ENCODE data around the gene URGCP. TPM values are rescaled to one million over a fixed set of nuclear protein-coding genes. Genes with fewer than 3 reads are reported as not detected.
A peak's percentile ranks its signal among the peaks of the same experiment; 100 is the strongest.

URGCP gene
- polyA plus RNA-seq, 3 donors from 2014 or later = 9.4 to 18.9 (median 10.9) TPM

DNA sequence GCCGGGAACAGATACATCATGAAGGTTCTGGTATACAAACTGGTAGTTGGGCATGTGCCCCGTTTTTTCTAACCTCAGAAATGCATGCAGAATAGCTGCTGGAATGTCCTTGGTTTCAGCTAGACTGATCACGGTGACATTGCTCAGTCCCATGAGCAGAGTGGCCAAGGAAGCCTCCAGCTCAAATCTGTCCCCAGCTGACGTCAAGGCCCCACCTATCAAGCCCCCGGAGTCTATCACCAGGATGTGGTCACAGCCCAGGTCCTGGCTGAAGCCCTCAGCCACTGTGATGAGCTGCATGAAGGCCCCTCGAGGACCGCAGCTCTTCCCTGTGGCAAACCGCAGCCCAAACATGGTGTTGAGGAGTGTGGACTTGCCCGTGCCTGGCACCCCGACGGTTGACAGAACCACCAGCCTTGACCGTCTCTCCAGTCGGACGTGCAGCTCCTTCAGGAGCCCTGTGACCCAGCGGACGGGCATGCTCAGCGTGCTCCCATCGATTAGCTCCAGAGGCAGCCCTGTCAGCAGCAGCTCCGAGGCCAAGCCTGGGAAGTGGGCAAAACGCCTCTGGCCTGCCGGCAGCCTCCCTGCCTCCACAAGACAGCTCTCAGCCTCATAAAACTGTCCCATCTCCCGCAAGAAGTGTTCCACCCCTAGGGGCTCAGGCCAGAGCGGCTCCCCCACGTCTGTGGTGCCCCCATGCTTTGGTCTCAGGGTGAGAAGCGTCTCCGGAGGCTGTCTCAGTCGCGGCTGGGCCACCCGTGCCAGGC, 29.2 kb downstream of the URGCP start:
- H3K9me3 Mint-ChIP-seq = no peaks in the 10 kb centered on the region
- peaks cover 11 to 58% (median 40%) of the 10 kb centered on the region in 3 donors for H3K36me3 Mint-ChIP-seq
- peak; percentile 23 to 35 (median 23) for DNase-seq
- H3K27me3 Mint-ChIP-seq (ENCODE audit: low read depth in 3 of 3) = peaks cover 0 to 2% (median 2%) of the 10 kb centered on the region in 3 donors
- no peak overlapping the region for H3K27ac Mint-ChIP-seq
- H3K4me3 Mint-ChIP-seq = no peak overlapping the region
- peaks cover 0 to 4% of the 10 kb centered on the region in 2 donors for H3K4me1 Mint-ChIP-seq

GRCh38 chr7:43876241-43876640, 30.2 kb downstream of the URGCP start:
- no peak for DNase-seq
- H3K27ac Mint-ChIP-seq = no peak overlapping the region
- peaks cover 0 to 4% of the 10 kb centered on the region in 2 donors for H3K4me1 Mint-ChIP-seq
- peaks cover 0 to 2% (median 2%) of the 10 kb centered on the region in 3 donors for H3K27me3 Mint-ChIP-seq (ENCODE audit: low read depth in 3 of 3)
- no peak overlapping the region for H3K4me3 Mint-ChIP-seq
- H3K9me3 Mint-ChIP-seq = no peaks in the 10 kb centered on the region
- H3K36me3 Mint-ChIP-seq = peaks cover 11 to 51% (median 33%) of the 10 kb centered on the region in 3 donors

DNA sequence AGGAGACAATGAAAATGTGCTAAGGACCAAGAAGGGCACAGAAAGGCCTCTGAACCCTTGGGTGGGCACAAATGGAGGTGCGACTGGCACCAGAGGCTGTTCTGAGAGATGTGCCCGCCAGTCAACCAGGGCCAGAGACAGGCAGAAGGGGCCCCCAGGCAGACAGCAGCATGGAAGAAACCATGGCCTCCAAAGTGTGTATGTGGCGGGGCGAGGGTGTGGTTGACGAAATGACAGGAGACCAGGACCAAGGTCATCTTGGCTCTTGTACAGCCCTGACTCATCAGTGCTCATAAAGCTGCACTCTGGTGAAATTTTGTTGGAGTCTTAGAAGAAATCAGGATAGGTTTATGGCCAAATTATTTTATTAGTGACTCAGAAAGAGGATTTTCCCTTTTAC, 33.1 kb downstream of the URGCP start:
- peaks cover 17 to 19% of the 10 kb centered on the region in 2 donors for H3K4me1 Mint-ChIP-seq
- peaks cover 4 to 9% (median 5%) of the 10 kb centered on the region in 3 donors for H3K27me3 Mint-ChIP-seq (ENCODE audit: low read depth in 3 of 3)
- no peaks in the 10 kb centered on the region for H3K9me3 Mint-ChIP-seq
- H3K4me3 Mint-ChIP-seq = no peak overlapping the region
- DNase-seq = no peak
- H3K27ac Mint-ChIP-seq = peak overlapping the region in 1 of 6 donors; percentile 61
- peaks cover 4 to 27% (median 19%) of the 10 kb centered on the region in 3 donors for H3K36me3 Mint-ChIP-seq

DNA sequence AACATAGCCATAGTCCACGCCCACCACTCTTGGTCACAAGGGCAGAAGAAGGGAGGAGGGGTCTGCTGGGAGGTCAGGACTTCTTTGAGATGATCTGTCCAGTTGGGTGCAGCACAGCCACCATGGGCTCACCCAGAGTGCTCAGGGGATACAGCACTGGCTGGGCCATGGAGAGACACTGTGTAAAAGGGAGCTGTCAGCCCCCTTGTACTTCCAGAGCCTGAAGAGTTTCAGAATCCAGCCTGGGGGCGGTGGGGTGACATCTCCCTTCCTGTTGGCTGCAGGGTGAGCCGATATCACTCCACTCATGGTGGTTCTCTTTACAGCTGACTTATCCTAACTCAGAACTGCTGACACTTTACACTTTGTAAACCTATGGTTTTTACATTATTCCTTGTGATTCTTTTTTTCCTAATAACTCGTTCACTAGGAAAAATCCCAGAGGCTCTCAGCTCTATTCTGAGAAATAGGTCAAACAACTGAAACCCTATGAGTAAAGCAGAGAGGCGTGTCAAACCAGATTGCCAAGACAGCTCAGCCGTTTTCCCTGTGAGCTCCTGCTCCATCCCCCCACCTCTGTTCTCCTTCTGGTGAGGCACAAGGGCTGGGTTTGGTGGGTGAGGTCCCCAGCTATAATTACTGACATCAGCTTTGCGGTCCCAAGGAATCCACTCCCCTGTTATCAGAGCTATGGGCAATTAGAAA, 33.8 kb downstream of the URGCP start:
- Mint-ChIP-seq H3K4me1 (peaks cover 23 to 24% of the 10 kb centered on the region in 2 donors), H3K36me3 (peaks cover 0 to 22% (median 12%) of the 10 kb centered on the region in 3 donors), H3K27ac (peak overlapping the region in 1 of 6 donors; percentile 6), H3K9me3 (no peaks in the 10 kb centered on the region), H3K27me3 (ENCODE audit: low read depth in 3 of 3) (peaks cover 4 to 9% (median 5%) of the 10 kb centered on the region in 3 donors), H3K4me3 (no peak overlapping the region)
- DNase-seq = no peak

- peaks cover 4 to 9% (median 4%) of the 10 kb centered on the region in 3 donors for H3K27me3 Mint-ChIP-seq (ENCODE audit: low read depth in 3 of 3)
- no peaks in the 10 kb centered on the region for H3K9me3 Mint-ChIP-seq
- peaks cover 21 to 23% of the 10 kb centered on the region in 2 donors for H3K4me1 Mint-ChIP-seq
- no peak for DNase-seq
- peaks cover 0 to 21% (median 11%) of the 10 kb centered on the region in 3 donors for H3K36me3 Mint-ChIP-seq
- peak overlapping the region in 1 of 6 donors; percentile 6 for H3K27ac Mint-ChIP-seq
- H3K4me3 Mint-ChIP-seq = peak overlapping the region in 4 of 5 donors; percentile 0 to 46 (median 23)
These were observed 35.3 kb downstream of the URGCP start for GRCh38 chr7:43871064-43871463.

DNA sequence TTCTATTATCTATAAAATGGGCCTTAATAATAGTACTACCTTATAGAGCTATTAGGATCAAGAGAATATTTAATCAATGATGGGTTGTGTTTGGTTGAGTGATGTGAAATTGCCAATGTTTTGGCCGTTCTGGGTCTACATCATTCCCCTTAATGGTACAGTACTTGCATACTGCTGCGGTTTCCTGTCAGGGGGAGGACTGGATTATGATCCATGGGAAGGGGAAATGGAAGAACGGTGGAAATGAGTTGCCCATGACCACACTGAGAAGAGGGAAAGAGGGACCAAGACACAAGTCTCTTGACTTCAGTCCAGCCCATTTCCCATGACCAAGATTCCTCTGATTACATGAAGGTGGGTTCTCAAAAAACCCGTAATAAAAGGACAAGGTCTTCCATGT, 36.1 kb downstream of the URGCP start:
- H3K4me1 Mint-ChIP-seq = peaks cover 21 to 23% of the 10 kb centered on the region in 2 donors
- no peak for DNase-seq
- H3K27me3 Mint-ChIP-seq (ENCODE audit: low read depth in 3 of 3) = peaks cover 4 to 9% (median 4%) of the 10 kb centered on the region in 3 donors
- no peaks in the 10 kb centered on the region for H3K9me3 Mint-ChIP-seq
- H3K27ac Mint-ChIP-seq = peak overlapping the region in 3 of 6 donors; percentile 16 to 93 (median 53)
- H3K36me3 Mint-ChIP-seq = peaks cover 4 to 21% (median 16%) of the 10 kb centered on the region in 3 donors
- peak overlapping the region; percentile 87 to 96 (median 95) for H3K4me3 Mint-ChIP-seq

DNA sequence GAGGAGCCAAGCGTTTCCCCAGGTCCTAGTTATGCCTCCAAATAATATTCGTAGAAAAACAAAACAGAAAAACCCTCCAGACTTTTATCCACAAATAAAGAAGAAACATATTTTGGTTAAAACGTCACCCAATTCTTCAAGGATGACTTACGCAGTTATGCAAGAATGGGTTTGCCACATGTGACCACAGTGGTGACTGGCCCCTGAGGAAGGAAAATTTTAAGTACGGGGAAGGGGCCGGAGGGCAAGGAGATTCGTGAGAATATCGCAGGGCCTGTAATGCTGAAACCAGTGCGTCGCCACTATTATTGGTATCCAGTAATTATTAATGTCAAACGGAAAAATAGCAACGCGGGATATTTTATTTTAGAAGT, 36.5 kb downstream of the URGCP start:
- Mint-ChIP-seq H3K27ac (peak overlapping the region; percentile 83 to 95 (median 91)), H3K27me3 (ENCODE audit: low read depth in 3 of 3) (peaks cover 4 to 7% (median 4%) of the 10 kb centered on the region in 3 donors), H3K9me3 (no peaks in the 10 kb centered on the region), H3K4me3 (peak overlapping the region; percentile 87 to 96 (median 95)), H3K4me1 (peaks cover 21 to 23% of the 10 kb centered on the region in 2 donors), H3K36me3 (peaks cover 8 to 21% (median 15%) of the 10 kb centered on the region in 3 donors)
- DNase-seq = no peak

- peak; percentile 88 to 92 (median 90) for DNase-seq
- peak within 1 kb of the TSS; percentile 87 to 96 (median 95) for H3K4me3 Mint-ChIP-seq
- peaks cover 21 to 23% of the 10 kb centered on the region in 2 donors for H3K4me1 Mint-ChIP-seq
- no peaks in the 10 kb centered on the region for H3K9me3 Mint-ChIP-seq
- peaks cover 8 to 23% (median 15%) of the 10 kb centered on the region in 3 donors for H3K36me3 Mint-ChIP-seq
- peak within 1 kb of the TSS; percentile 85 to 95 (median 91) for H3K27ac Mint-ChIP-seq
- H3K27me3 Mint-ChIP-seq (ENCODE audit: low read depth in 3 of 3) = peaks cover 4 to 7% (median 4%) of the 10 kb centered on the region in 3 donors
These were observed 37.2 kb downstream of the URGCP start, which contains the start of gene MRPS24 for GRCh38 chr7:43869006-43869866. TSS of gene MRPS24 (minus strand) at chr7:43869517. CDS start at chr7:43869495, 22 bp downstream.

DNA sequence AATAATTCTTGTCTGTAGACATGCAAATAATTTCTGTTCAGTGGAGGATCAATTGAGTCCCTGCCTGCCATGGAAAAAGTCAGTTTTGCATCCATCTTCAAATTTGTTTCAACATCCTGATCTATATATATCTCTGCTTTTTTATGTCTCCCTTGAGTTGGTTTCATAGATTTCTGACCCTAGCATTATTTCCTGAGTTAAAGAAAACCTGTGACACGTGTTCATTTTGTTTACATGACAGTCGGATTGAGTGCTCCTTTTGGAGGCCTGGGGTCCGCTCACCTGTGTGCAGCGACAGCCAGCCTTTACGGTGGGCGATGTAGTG, 37.8 kb downstream of the URGCP start:
- no peak for DNase-seq
- Mint-ChIP-seq H3K4me1 (peaks cover 21 to 23% of the 10 kb centered on the region in 2 donors), H3K4me3 (peak overlapping the region; percentile 82 to 96 (median 88)), H3K27me3 (ENCODE audit: low read depth in 3 of 3) (peaks cover 4 to 7% (median 4%) of the 10 kb centered on the region in 3 donors), H3K36me3 (peaks cover 8 to 25% (median 15%) of the 10 kb centered on the region in 3 donors), H3K9me3 (no peaks in the 10 kb centered on the region), H3K27ac (peak overlapping the region; percentile 69 to 89 (median 82))

DNA sequence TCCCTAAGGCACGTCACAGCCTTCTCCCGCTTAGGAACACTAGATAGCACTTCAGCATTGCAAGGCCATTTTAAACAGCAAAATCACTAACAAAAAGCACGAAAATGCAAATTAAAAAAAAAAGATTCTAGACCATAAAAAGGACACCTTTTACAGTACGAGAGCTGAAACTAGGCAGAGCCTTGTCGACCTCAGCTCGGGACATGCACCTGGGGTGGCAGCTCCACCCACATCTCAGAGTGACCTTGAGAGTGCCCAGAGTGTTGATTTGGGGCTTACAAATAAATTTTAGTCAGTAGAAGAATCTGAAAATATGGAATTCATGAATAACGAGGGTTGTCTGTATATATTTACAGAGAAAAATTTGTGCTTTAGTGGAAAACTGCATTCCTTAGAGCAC, 38.2 kb downstream of the URGCP start:
- H3K27ac Mint-ChIP-seq = peak overlapping the region; percentile 11 to 84 (median 63)
- H3K4me1 Mint-ChIP-seq = peaks cover 21 to 23% of the 10 kb centered on the region in 2 donors
- H3K4me3 Mint-ChIP-seq = peak overlapping the region; percentile 82 to 96 (median 88)
- H3K27me3 Mint-ChIP-seq (ENCODE audit: low read depth in 3 of 3) = peaks cover 4 to 7% (median 5%) of the 10 kb centered on the region in 3 donors
- DNase-seq = no peak
- no peaks in the 10 kb centered on the region for H3K9me3 Mint-ChIP-seq
- H3K36me3 Mint-ChIP-seq = peaks cover 8 to 25% (median 15%) of the 10 kb centered on the region in 3 donors

DNA sequence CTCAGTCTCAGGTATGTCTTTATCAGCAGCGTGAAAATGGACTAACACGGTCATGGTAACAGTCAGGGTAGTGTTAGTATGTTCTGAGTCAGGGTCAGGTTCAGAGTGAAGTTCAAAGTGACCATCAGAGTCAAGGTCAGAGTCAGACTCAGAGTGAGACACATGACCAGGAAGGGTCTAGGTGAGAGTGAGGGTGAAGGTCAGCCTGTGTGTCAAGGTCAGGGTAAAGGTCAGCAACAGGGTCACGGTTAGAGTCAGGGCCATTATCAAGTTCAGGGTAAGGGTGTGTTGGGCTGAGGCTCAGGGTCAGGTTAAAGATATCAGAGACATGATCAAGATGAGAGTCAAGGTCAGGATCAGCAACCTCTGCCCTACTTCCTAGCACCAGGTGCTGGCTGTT, 41.1 kb downstream of the URGCP start:
- peaks cover 1 to 7% (median 6%) of the 10 kb centered on the region in 3 donors for H3K27me3 Mint-ChIP-seq (ENCODE audit: low read depth in 3 of 3)
- no peak overlapping the region for H3K4me3 Mint-ChIP-seq

GRCh38 chr7:43864126-43864525, 42.3 kb downstream of the URGCP start:
- peaks cover 8 to 25% (median 15%) of the 10 kb centered on the region in 3 donors for H3K36me3 Mint-ChIP-seq

More for the DNA sequence above, 41.1 kb downstream of the URGCP start:
- H3K4me1 Mint-ChIP-seq = peaks cover 21 to 22% of the 10 kb centered on the region in 2 donors
- DNase-seq = no peak
- H3K27ac Mint-ChIP-seq = no peak overlapping the region
- H3K9me3 Mint-ChIP-seq = no peaks in the 10 kb centered on the region
- H3K36me3 Mint-ChIP-seq = peaks cover 8 to 25% (median 15%) of the 10 kb centered on the region in 3 donors

GRCh38 chr7:43856996-43857395, 49.4 kb downstream of the URGCP start:
- H3K4me1 Mint-ChIP-seq = no peaks in the 10 kb centered on the region
- H3K27me3 Mint-ChIP-seq (ENCODE audit: low read depth in 3 of 3) = no peaks in the 10 kb centered on the region
- DNase-seq = no peak
- no peaks in the 10 kb centered on the region for H3K9me3 Mint-ChIP-seq
- no peaks in the 10 kb centered on the region for H3K36me3 Mint-ChIP-seq
- H3K4me3 Mint-ChIP-seq = no peak overlapping the region
- no peak overlapping the region for H3K27ac Mint-ChIP-seq

More at GRCh38 chr7:43864126-43864525, 42.3 kb downstream of the URGCP start:
- H3K4me3 Mint-ChIP-seq = no peak overlapping the region
- peak overlapping the region in 1 of 6 donors; percentile 11 for H3K27ac Mint-ChIP-seq
- no peak for DNase-seq
- no peaks in the 10 kb centered on the region for H3K9me3 Mint-ChIP-seq
- H3K27me3 Mint-ChIP-seq (ENCODE audit: low read depth in 3 of 3) = peaks cover 0 to 2% (median 0%) of the 10 kb centered on the region in 3 donors
- H3K4me1 Mint-ChIP-seq = peaks cover 12 to 13% of the 10 kb centered on the region in 2 donors

Data from immature natural killer cell (primary cell).